ENCODE data around the gene CAMTA1.

Gene CAMTA1

GRCh38 chr1:7536891-7537591 is 751.8 kb downstream of the CAMTA1 start:
- no peak for DNase-seq (ENCODE audit: low read depth in 3 of 3, low spot score in 1 of 3)

GRCh38 chr1:7538033-7538432 is 752.8 kb downstream of the CAMTA1 start:
- DNase-seq (ENCODE audit: low read depth in 3 of 3, low spot score in 1 of 3), result no peak

DNA sequence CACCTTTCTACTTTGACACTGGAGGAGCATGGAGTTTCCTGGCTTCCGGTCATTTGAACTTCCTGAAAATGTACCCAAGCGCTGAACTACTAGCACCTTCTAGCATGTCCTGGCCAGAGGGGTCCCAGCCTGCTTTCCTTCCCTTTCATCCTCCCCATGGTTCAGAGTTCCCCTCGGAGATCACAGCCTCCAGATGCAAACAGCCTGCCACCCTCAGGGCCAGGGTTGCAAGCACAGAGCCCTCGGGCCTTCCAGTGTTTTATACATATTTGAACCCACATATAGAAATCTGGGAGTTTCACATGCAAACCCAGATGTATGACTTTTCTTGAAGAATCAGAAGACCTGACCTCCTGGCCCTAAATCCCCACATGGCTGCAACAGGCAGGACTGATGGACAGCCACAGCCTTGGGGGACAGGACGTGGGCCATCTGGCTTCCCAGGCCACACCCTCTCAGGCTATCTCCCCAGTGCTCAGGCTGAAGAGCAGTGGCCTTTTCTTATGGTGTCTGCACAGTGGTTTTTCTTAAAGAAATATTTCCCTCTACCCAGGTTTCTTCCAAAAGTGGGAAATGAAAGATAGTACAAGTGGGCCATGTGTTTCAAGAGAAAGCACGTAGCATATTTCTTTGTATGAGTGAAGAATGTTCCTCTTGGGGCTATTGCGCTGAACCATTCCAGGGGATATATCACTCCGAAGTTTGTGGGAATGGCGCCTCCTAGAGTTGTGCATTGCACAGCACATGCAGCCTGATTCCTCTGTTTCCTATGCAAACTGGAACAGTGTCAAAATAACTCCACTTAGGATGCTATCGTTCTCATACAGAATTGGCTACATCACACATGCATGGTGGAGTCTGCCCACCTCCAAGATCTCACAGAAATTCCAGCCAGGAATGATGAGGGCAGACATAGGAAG is 753.9 kb downstream of the CAMTA1 start:
- DNase-seq (ENCODE audit: low read depth in 3 of 3, low spot score in 1 of 3), result no peak

DNA sequence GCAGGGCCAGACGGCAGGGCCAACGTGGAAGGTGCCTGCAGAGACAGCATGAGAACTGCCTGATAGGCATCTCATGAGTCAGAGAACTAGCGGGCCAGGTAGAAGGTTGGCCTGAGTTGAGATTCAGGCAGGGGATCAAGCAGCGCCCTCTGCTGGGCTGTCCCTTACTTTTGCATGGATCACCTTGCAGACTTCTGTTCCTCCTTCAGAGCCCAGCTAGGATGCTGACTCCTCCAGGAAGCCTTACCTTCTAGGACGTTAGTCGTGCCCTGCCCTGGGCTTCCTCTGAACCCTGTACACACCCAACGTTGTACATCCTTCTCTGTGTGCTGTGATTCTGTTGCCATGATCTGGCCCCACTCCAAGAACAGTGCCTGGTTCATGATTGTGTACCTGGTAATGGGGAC is 754.5 kb downstream of the CAMTA1 start:
- no peak for DNase-seq (ENCODE audit: low read depth in 3 of 3, low spot score in 1 of 3)

DNA sequence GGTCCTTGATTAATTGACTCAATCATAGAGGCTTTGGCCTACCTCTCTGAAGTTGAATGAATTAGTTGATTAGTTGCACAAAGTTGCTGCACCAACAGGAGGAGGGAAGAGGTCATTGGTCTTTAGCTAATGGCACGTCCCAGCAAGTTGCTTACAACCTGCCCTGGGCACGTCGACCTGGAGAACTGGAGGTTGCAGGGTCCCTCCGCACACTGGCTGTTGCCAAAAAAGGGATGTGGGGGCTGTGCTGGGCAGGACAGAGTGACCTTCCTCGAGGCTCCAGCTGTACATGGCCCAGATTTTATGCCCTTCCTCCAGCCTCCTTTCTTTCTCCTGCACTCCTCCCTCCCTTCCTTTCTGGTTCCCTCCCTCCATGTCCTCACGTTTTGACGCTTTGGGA is 755.6 kb downstream of the CAMTA1 start:
- DNase-seq (ENCODE audit: low read depth in 3 of 3, low spot score in 1 of 3), result no peak

DNA sequence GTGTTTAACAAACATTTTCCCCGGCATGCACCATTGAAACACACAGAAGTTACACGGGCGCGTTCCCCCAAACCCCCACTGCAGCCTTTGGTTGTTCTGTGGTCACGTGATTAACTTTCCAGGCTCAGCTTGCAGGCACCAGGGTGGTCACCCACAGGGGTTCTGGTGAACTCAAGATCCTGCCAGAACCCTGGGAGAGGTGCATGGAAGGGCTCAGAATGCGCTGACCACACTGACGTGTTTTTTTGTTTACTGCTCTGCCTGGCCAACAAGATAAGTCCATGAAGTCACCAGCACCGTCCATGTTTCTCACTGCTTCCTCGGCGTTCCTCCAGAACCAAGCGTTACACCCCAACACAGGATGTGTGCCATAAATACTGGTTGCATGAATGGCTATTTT is 756.4 kb downstream of the CAMTA1 start:
- DNase-seq (ENCODE audit: low read depth in 3 of 3, low spot score in 1 of 3), result no peak

DNA sequence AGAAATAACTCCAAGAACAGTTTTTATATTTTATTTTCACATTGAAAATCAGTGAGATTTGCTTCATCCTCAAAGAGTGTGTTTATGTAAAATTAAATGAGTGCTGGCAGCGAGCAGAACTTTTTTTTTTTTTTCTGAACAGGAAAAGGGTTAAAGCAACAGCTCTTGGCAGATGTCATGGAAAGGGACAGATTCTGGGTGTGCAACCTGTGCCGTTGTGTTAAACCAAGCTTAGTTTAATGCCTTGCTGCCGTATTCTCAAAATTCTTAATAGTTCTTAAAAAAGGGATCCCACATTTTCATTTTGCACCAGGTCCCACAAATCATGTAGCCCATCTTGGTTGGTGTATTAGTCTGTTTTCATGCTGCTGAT is 758.5 kb downstream of the CAMTA1 start:
- DNase-seq (ENCODE audit: low read depth in 3 of 3, low spot score in 1 of 3), result no peak

GRCh38 chr1:7549277-7550161 is 764.3 kb downstream of the CAMTA1 start:
- DNase-seq (ENCODE audit: low read depth in 3 of 3, low spot score in 1 of 3), result no peak

GRCh38 chr1:7550261-7550865 is 765.1 kb downstream of the CAMTA1 start:
- DNase-seq (ENCODE audit: low read depth in 3 of 3, low spot score in 1 of 3), result no peak

DNA sequence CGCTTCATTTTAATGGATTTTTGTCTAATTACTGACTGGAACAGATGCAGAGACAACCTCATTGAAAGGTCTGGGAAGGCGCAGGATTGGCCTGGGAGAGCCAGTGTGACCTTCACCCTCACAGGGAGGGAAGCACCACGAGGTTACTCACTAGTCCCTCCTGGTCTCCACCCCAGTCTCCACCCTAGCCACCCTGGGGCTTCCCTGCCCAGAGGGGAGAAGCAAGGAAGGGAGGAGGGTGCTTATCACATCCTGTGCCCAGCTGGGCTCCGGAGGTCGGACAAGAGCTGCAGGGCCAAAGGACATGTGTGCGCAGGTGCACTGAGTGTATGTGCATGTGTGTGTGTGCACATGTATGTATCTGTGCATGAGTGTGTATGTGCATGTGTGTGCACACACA is 765.7 kb downstream of the CAMTA1 start:
- DNase-seq (ENCODE audit: low read depth in 3 of 3, low spot score in 1 of 3), result no peak

- no peak for DNase-seq (ENCODE audit: low read depth in 3 of 3, low spot score in 1 of 3)
Measured at GRCh38 chr1:7551442-7551841, 766.2 kb downstream of the CAMTA1 start.

GRCh38 chr1:7552402-7552801 is 767.1 kb downstream of the CAMTA1 start:
- DNase-seq (ENCODE audit: low read depth in 3 of 3, low spot score in 1 of 3), result no peak

- no peak for DNase-seq (ENCODE audit: low read depth in 3 of 3, low spot score in 1 of 3)
Measured at GRCh38 chr1:7553042-7553690, 767.9 kb downstream of the CAMTA1 start.

DNA sequence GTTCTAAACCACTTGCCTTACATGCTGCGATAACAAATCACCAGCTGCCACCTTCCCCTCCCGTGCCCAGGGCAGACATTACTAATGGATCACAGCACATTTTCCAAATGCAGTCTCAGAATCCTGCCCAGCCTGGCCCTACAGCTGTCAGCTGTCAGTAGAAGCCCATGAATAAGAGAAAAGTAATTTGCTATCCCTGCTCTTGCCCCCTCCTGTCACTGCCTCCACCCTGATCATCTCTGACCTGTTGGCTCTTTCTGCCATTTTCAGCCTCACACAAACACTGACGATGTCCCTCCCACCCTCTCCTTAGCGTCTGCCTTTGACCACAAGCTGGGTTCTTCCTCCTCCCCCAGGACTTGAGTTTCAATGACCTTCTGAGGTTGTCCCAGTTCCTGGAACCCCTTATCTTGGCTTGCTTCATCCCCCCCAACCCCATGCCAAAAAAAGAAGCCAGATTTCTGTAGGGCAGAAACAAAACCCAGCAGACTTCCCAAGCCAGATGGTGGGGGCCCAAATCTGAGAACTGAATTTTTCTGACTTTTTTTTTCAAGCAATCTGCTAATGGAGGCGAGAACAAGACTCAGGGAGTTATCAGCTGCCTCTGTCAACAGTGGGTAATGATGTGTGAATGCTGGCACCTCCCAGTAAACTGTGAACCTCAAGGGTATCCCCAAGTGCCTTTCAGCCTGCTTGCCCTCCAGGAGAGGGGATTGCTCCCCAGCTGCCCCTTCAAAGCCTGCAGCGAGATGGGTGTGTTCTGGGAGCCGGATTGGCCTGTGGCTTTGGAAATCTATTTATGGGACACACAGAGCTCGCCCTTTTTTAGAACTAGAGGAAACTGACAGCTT is 769.4 kb downstream of the CAMTA1 start:
- DNase-seq (ENCODE audit: low read depth in 3 of 3, low spot score in 1 of 3), result no peak

GRCh38 chr1:7555391-7556185 is 770.3 kb downstream of the CAMTA1 start:
- DNase-seq (ENCODE audit: low read depth in 3 of 3, low spot score in 1 of 3), result no peak

DNA sequence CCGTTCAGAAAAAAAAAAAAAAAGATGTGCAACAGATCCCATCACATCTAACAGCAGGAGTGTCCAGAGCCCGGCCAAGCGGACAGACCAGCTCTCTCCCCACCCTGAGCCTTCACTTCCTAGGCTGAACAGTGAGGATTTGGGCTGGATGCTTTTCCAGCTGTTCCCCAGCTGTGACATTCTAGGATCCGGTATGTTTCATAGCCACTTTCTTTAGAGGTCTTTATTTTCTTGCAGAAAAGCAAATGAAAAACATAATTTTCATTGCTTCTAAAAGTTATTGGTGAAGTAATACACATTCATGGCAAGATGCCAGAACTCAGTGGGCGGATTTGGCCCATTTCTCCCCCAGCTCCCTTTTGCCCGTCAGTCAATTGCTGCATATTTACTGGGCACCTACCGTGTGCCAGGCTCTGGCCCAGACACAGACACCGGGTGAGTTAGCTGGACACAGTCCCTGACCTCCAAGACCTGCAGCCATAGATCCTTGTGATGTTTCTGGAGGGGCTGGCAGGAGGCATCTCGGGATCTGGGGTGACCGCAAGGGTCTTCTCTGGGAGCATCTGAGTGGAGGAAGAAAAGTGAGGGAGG is 772.1 kb downstream of the CAMTA1 start:
- DNase-seq (ENCODE audit: low read depth in 3 of 3, low spot score in 1 of 3), result no peak

GRCh38 chr1:7558041-7558461 is 772.8 kb downstream of the CAMTA1 start:
- DNase-seq (ENCODE audit: low read depth in 3 of 3, low spot score in 1 of 3), result no peak

DNA sequence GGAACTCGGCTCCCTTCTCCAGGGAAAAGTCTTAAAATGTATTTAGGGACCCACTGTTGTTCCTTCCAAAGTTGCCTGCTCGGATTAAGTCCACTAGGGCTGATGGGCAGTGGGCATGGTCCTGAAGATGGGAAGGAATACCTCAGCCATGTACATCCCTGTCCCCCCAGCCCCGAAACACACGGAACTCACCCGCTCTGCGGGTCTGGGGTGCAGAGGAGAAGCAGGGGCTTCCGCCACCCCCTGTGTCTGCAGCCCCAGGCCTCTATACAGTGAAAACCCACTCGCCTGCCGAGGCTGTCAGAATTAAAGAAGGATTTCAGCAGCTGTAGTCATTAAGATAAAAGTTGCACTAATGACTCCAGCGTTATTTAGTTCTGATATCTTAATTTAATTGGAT is 773.2 kb downstream of the CAMTA1 start:
- DNase-seq (ENCODE audit: low read depth in 3 of 3, low spot score in 1 of 3), result no peak

Measured in stimulated activated CD4-positive, alpha-beta T cell treated with anti-CD3 and anti-CD28 coated beads, TNF-alpha, amount 100 ng/mL, for 1 hour (primary cell).